K562 (cell line): Measurements from ENCODE around the gene ACTR5. TPM values are rescaled to one million over a fixed set of nuclear protein-coding genes. Genes with fewer than 3 reads are reported as not detected.

Experiments used
- BHLHE40 ChIP-seq: IDR thresholded peaks from 2 replicates; pipeline ENCODE4 v1.6.1; 2011; ENCODE audit warnings: low read length, improper control_type of control experiment
- CHD2 ChIP-seq: IDR thresholded peaks from 2 replicates; pipeline ENCODE4 v1.6.1; 2011; ENCODE audit warnings: low read depth, low read length
- E2F3 ChIP-seq: fragments of 250-450 bp; sonication (Bioruptor Pico); IDR thresholded peaks from 2 replicates; pipeline ENCODE4 v1.4.0; 2020; ENCODE audit warnings: mild to moderate bottlenecking
- E2F5 ChIP-seq: sonication (generic); formaldehyde crosslinking; IDR thresholded peaks from 2 replicates; pipeline ENCODE4 v1.8.0; 2022; ENCODE audit warnings: mild to moderate bottlenecking, missing genetic modification reagents
- ETV5 ChIP-seq: sonication (generic); formaldehyde crosslinking; IDR thresholded peaks from 2 replicates; pipeline ENCODE4 v1.4.0; 2020; ENCODE audit warnings: low read depth, mild to moderate bottlenecking, missing genetic modification reagents
- MCM2 ChIP-seq: fragments of 450-650 bp; IDR thresholded peaks from 2 replicates; pipeline ENCODE4 v1.6.1; 2017; ENCODE audit warnings: low read depth, mild to moderate bottlenecking
- MITF ChIP-seq: IDR thresholded peaks from 2 replicates; pipeline ENCODE4 v1.6.1; 2014; ENCODE audit warnings: antibody characterized with exemption
- PCBP2 ChIP-seq: fragments of 200-400 bp; formaldehyde crosslinking; IDR thresholded peaks from 2 replicates; pipeline ENCODE4 v1.6.1; 2018; ENCODE audit warnings: low read length, low read depth, mild to moderate bottlenecking, moderate library complexity; ENCODE audit not compliant: poor library complexity, severe bottlenecking
- SFPQ ChIP-seq: fragments of 200-400 bp; formaldehyde crosslinking; IDR thresholded peaks from 2 replicates; pipeline ENCODE4 v1.6.1; 2017; ENCODE audit warnings: mild to moderate bottlenecking, low read depth, low read length, moderate library complexity
- THRAP3 ChIP-seq: fragments of 450-650 bp; IDR thresholded peaks from 2 replicates; pipeline ENCODE4 v1.6.1; 2016; ENCODE audit warnings: mild to moderate bottlenecking, inconsistent platforms, borderline replicate concordance
- XRCC4 ChIP-seq: IDR thresholded peaks from one replicate; pipeline ENCODE4 v1.6.1; 2011; ENCODE audit not compliant: insufficient read depth, insufficient read length; ENCODE audit errors: extremely low read depth
- YY1 ChIP-seq, 3 experiments: IDR thresholded peaks; 2 replicates each; pipeline ENCODE4 v1.6.1; 2011; ENCODE audit warnings: low read length in 2 of 3, mild to moderate bottlenecking in 2 of 3, moderate library complexity in 2 of 3, borderline replicate concordance in 1 of 3, control low read depth in 1 of 3, low read depth in 1 of 3; ENCODE audit not compliant: insufficient read depth in 3 of 3, insufficient replicate concordance in 2 of 3, control insufficient read depth in 1 of 3, insufficient read length in 1 of 3; ENCODE audit errors: extremely low read depth in 1 of 3
- ZBTB17 ChIP-seq: fragments of 450-650 bp; formaldehyde crosslinking; IDR thresholded peaks from 2 replicates; pipeline ENCODE4 v1.4.0; 2020; ENCODE audit warnings: mild to moderate bottlenecking
- ZBTB26 ChIP-seq: fragments of 450-650 bp; formaldehyde crosslinking; IDR thresholded peaks from 2 replicates; pipeline ENCODE4 v1.4.0; 2022; ENCODE audit warnings: missing genetic modification characterization
- ZNF444 ChIP-seq: fragments of 250-450 bp; sonication (Bioruptor Pico); IDR thresholded peaks from 2 replicates; pipeline ENCODE4 v1.4.0; 2020; ENCODE audit warnings: mild to moderate bottlenecking, moderate library complexity
- ZNF445 ChIP-seq: fragments of 250-450 bp; sonication (Bioruptor Pico); IDR thresholded peaks from 2 replicates; pipeline ENCODE4 v1.4.0; 2020; ENCODE audit warnings: low read depth, mild to moderate bottlenecking, moderate library complexity
- ZNF511 ChIP-seq: sonication (generic); formaldehyde crosslinking; IDR thresholded peaks from 2 replicates; pipeline ENCODE4 v1.8.0; 2022; ENCODE audit warnings: mild to moderate bottlenecking, missing genetic modification reagents
- polyA plus RNA-seq, 8 experiments: library from polyadenylated mRNA; depleted of rRNA in 4 of 8; stranded (reverse) in 5 of 8; unstranded in 3 of 8; fragments of >200 nt; fragmentation: Nextera tagmentation in 2 of 8; fragmentation: Illumina TruSeq in 1 of 8; extraction: Ambion mirVana in 2 of 8; extraction: Trizol in 1 of 8; gene quantifications; 2 replicates each; pipeline versions ENCODE4 v1.2.1 to v1.2.3, GENCODE V29; 2011 to 2014; ENCODE audit warnings: inconsistent platforms in 1 of 8, missing spikeins in 1 of 8
- total RNA-seq, 7 experiments: library from RNA; depleted of rRNA in 6 of 7; stranded (reverse); fragments of >200 nt in 6 of 7; fragmentation: Illumina TruSeq in 2 of 7; extraction: Trizol in 2 of 7; gene quantifications; 2 replicates each; pipeline versions ENCODE4 v1.2.1 to v1.2.3, GENCODE V29; 2011 to 2021; ENCODE audit warnings: low replicate concordance in 1 of 7
- TF ChIP-seq, protein P1 (sequence below): fragments of 250-450 bp; sonication (Bioruptor Pico); IDR thresholded peaks from 2 replicates; pipeline ENCODE4 v1.4.0; 2020; ENCODE audit warnings: mild to moderate bottlenecking, moderate library complexity, borderline replicate concordance

ACTR5 gene
- total and polyA plus RNA-seq, 9 of the 15 experiments (the other 6 are each of a cell fraction or from before 2014, with no cell fraction given): 0.93 to 18.8 (median 12.9) TPM

GRCh38 chr20:38805502-38805957 is 57.3 kb downstream of the ACTR5 start, which contains the start of gene PPP1R16B (continued):
- no peak for TF ChIP-seq MITF
- no peak for TF ChIP-seq CHD2
- TF ChIP-seq THRAP3: no peak
- no peak for TF ChIP-seq E2F3 (CRISPR knock-in tag)
- no peak for TF ChIP-seq SFPQ
- no peak for TF ChIP-seq BHLHE40
- no peak for TF ChIP-seq YY1 (IDR thresholded peaks at IDR 0.05; ENCODE audit: borderline replicate concordance in 1 of 3, control insufficient read depth in 1 of 3, extremely low read depth in 1 of 3, insufficient read depth in 3 of 3, insufficient read length in 1 of 3, insufficient replicate concordance in 2 of 3, low read depth in 1 of 3, low read length in 2 of 3)
- no peak for TF ChIP-seq PCBP2
- TF ChIP-seq, protein P1, sequence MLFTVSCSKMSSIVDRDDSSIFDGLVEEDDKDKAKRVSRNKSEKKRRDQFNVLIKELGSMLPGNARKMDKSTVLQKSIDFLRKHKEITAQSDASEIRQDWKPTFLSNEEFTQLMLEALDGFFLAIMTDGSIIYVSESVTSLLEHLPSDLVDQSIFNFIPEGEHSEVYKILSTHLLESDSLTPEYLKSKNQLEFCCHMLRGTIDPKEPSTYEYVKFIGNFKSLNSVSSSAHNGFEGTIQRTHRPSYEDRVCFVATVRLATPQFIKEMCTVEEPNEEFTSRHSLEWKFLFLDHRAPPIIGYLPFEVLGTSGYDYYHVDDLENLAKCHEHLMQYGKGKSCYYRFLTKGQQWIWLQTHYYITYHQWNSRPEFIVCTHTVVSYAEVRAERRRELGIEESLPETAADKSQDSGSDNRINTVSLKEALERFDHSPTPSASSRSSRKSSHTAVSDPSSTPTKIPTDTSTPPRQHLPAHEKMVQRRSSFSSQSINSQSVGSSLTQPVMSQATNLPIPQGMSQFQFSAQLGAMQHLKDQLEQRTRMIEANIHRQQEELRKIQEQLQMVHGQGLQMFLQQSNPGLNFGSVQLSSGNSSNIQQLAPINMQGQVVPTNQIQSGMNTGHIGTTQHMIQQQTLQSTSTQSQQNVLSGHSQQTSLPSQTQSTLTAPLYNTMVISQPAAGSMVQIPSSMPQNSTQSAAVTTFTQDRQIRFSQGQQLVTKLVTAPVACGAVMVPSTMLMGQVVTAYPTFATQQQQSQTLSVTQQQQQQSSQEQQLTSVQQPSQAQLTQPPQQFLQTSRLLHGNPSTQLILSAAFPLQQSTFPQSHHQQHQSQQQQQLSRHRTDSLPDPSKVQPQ (CRISPR knock-in tag): no peak
- TF ChIP-seq ZNF511 (CRISPR knock-in tag): no peak
- no peak for TF ChIP-seq ZNF444 (CRISPR knock-in tag)
- no peak for TF ChIP-seq ZNF445
- TF ChIP-seq ZBTB26: no peak
- TF ChIP-seq XRCC4: no peak
- no peak for TF ChIP-seq MCM2
- no peak for TF ChIP-seq ETV5 (CRISPR knock-in tag)
- TF ChIP-seq E2F5: no peak
- TF ChIP-seq ZBTB17: no peak
